Glomerular visceral epithelial cell (primary cell): ENCODE results near the gene HSD17B7.
"Not testable (repeated sequence)": the region's sequence is repeated elsewhere in the genome, so short reads cannot be mapped to it uniquely, and the experiment has no call there.

Experiments used
- DNase-seq: peaks from one replicate; pipeline ENCODE4 v3.0.0-alpha.2; 2016; ENCODE audit errors: extremely low spot score

The HSD17B7 gene

GRCh38 chr1:162807503-162807902 is 17.0 kb downstream of the HSD17B7 start:
- DNase-seq: not testable (repeated sequence)

DNA sequence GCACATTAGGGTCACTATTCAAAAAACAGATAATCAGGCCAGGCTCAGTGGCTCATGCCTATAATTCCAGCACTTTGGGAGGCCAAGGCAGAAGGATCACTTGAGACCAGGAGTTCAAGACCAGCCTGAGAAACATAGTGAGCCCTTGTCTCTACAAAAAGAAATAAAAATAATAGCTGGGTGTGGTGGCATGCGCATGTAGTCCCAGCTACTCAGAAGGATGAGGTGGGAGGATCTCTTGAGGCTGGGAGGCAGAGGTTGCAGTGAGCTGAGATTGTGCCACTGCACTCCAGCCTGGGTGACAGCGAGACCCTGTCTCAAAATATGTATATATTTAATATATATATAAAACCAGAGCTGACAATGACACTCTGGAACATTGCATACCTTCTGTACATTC is 21.9 kb downstream of the HSD17B7 start:
- not testable (repeated sequence) for DNase-seq

GRCh38 chr1:162818136-162818535 is 27.6 kb downstream of the HSD17B7 start:
- not testable (repeated sequence) for DNase-seq

DNA sequence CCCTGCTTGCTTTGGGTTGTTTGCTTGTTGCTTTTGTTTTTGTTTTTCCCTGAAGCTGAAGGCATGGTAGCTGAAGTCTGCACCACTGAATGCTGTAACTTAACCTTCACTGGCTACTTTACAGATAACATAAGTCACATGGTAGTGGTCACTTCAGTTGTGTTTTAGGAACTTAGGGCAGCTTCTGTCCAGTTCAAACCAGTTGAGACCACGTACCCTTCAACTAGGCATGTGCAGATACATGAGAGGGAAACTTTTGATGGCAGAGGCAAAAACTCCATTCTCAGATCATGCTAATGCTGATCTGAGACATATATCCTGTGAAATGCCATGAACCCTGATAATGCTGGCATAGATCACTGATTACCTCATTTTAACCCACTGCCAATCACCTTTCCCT is 28.2 kb downstream of the HSD17B7 start:
- DNase-seq: not testable (repeated sequence)

- peak; percentile 6 for DNase-seq
Measured at GRCh38 chr1:162822391-162823200, 32.1 kb downstream of the HSD17B7 start.

DNA sequence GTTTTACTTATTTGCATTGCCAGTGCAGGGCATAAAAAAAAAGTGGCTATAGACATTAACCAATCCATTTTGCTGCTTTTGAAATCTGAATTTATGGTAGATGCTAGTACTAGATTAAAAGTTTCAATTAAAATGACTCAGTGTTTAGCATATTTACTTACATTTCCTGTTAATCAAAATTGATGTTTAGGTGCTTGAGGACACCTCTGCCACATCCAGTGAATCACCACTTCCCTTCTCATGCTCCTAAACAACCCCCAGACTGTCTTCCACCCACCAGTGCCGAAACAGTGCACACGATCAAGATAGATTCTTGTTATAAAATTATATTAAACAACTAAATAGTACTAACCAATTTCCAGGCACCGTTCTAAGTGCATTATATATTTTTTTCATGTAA is 32.7 kb downstream of the HSD17B7 start:
- DNase-seq: no peak

- DNase-seq: no peak
Measured at GRCh38 chr1:162823771-162824525, 33.4 kb downstream of the HSD17B7 start.

DNA sequence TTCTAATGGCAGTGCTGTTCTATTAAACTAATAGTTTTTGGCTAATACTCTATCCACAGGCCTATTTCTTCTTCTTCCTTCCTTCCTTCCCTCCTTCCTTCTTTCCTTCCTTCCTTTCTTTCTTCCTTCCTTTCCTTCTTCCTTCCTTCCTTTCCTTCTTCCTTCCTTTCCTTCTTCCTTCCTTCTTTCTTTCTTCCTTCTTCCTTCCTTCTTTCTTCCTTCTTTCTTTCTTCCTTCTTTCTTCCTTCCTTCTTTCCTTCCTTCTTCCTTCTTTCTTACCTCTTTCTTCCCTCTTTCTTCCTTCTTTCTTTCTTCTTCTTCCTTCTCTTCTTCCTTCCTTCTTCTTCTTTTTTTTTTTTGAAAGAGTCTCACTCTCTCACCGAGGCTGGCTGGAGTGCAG is 38.8 kb downstream of the HSD17B7 start:
- no peak for DNase-seq

GRCh38 chr1:162832470-162832869 is 42.0 kb downstream of the HSD17B7 start:
- DNase-seq: no peak

DNA sequence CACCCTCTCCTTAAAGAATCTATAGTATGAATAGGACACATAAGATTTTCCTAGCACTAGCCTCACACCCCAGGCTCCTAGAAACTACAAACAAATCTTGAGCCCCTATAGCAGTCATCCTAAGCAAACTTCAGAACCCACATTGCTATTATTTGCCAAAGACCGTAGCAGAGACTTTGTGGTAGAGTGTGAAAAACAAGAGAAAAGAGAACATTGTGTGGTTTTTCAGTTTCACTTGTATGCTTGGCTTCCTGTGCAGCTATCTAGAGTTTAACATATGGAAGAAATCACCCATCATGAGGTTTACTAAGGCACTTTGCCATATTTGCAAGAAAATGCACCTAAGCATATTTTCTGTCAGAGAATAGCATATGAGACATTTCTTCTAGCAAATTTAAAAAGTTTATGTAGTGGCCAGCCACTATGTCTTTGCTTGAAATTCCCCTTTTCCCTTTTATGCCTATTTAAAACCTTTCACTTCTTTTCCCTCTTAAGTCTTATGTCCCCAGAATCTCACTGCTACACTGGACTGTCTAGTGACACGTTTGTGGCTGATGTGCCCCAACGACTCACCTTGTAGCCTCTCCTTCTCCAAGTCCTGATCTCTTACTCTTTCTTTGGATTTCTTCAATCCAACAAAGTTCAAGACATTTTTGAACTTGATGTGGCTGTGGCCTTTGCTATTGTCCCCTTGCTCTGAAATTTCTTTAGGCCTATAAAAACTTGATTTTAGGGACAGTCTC is 44.8 kb downstream of the HSD17B7 start:
- DNase-seq: no peak

DNA sequence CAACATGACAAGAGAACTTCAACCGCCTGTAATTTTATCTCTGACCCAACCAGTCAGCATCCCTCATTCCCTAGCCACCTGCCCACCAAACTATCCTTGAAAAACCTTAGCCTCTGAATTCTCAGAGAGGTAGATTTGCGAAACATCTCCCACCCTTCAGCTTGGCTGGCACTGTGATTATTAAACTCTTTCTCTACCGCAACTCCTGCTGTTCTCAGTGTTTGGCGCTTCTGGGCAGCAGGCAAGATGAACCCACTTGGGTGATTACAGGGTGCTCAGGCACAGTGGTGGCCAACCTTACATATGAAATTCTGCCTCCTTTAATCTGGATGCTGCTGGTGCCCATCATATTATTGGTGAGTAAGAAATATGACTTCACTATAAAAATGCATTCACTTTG is 48.4 kb downstream of the HSD17B7 start:
- no peak for DNase-seq

- no peak for DNase-seq
Measured at GRCh38 chr1:162840250-162840839, 49.8 kb downstream of the HSD17B7 start.

DNA sequence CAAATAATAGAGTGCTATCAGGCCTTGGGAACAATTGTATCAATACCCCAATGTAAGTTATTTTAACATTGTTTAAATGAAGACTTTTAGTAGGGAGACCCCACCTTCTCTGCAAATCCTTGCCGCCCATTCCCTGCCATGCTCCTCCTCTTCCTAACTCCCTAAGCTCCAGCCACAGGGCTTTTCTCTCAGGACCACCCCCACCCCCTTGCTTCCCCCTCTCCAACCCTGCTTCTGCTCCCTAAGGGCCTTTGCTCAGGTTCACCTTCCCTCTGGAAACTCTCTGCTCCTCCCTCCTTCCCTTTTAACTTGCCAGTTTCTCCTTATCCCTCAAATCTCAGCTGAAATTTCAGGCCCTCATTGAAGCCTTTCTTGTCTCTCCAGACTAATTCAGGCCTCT is 53.7 kb downstream of the HSD17B7 start:
- DNase-seq: no peak

DNA sequence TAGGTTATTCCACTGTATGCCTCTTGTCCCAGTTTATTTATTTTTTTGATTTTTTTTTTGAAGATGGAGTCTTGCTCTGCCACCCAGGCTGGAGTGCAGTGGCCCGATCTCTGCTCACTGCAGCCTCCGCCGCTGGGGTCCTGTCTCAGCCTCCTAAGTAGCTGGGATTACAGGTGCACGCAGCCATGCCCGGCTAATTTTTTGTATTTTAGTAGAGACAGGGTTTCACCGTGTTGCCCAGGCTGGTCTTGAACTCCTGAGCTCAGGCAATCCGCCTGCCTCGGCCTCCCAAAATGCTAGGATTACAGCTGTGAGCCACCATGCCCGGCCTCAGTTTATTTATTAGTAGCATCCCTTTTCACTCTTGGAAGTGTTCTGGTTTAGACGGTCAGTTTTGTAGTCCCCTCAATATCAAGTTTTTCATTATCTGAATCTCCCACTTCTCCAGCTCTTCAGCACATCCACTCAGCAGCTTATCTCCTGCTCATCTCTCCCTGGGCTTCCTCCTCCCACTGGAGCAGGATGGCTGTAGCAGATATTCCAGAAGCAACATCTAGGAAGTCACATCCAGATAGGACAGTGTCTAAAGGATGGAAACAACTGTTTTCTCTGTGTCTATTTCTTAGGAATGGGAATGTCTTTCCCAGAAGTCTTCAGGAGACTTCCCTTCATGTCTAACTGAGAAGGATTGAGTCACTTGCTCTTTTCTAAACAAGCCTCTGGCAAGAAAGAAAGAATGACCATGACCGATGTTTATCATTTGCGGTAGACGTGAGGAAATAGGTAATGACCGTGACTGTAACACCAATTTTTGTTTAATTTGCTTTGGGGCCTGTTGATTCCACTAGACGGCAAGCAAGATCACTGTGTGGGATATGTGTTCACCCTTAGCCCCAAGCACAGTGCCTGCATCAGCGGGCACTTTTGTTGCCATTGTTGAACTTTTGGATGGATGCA is 56.0 kb downstream of the HSD17B7 start:
- no peak for DNase-seq

DNA sequence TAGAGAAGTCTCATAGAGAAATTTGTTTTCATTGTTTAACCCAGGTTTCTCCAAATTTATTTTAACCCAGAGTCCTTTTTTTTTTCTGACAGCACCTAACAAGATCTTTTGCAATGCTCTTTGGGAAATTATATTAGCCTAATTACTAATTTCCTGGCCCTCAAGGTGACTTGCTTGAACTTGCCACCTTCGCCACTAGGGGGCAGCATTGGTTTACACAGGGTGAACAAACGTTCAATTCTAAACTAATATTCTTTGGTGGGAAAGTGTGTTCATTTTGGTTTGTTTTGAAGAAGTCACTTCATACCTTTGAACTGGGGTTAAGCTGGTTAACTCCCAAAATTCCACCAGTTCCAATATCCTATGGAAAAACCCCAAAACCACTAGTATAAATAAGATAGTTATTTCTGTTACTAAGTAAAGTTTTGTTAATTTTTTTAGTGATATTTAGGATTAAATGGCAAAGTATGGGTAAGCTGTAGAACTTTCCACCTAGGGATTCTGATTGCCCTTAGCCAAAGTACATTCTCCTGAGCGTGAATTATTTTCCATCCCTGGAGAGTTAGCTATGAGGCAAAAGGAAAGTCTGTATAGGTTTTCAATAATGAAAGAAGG is 57.4 kb downstream of the HSD17B7 start:
- peak; percentile 70 for DNase-seq

DNA sequence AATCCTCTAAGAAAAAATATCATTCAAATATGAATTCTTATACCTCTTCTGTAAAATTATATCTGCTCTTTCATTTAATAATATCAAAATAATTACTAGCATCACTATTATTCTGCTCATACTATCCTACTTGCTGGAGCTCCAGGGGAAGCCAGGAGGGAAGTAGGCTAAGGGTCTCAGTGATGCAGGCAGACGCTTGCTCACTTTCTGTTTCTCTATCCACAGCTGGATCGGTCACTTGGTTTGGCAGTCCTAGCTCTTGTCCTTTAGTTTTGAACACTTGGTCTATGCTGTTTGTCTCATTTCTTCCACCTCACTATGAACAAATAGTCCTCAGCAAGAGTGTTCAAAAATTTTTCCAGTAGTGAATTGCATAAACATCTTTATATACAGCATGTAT is 59.2 kb downstream of the HSD17B7 start:
- no peak for DNase-seq

DNA sequence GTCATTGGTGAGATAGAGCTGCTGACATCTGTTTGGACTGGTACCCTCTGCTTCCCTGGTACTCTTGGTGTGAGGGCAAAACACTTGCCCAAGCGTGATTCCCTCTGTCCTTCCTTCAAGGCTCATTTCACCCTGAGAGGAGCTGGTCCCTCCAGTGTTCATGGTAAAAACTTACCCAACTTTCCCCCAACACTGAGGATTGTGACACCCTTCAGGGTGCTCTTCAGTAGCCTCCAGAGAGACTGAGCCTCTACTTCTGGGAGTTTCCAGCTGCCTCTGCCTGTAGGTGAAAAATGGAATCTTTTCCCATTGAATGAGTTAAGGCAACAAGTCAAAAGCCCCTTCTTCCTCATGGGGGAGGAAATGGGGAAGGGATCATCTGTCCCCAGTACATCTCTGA is 60.8 kb downstream of the HSD17B7 start:
- DNase-seq: no peak

DNA sequence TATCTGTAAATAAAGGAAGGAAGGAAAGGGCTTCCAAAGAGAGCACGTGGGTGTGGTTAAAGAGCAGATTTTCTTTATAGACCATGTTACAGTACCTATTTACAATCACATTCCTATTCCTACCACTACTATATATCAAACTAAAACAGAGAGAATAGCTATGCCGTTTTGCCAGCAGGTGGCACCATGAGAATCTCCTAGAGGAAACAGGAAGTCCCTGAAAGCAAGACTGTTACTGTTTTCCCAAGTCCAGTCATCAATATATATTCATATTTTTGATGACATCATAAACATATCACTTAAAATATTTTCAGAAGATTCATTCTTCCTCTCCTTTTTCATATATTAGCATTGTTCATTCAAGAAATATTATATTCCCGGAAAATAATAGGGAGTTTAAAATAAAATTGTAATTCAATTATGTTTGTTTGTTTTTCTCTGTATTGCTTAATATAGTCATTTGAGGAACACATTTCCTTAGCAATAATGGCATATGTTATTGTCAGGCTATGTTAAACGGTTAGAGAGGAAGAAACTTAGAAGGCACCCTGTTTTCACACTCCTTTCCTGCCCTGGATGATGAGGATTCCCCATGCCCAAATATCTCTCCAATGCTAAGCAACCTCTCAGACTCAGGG is 63.9 kb downstream of the HSD17B7 start:
- DNase-seq: peak; percentile 73

DNA sequence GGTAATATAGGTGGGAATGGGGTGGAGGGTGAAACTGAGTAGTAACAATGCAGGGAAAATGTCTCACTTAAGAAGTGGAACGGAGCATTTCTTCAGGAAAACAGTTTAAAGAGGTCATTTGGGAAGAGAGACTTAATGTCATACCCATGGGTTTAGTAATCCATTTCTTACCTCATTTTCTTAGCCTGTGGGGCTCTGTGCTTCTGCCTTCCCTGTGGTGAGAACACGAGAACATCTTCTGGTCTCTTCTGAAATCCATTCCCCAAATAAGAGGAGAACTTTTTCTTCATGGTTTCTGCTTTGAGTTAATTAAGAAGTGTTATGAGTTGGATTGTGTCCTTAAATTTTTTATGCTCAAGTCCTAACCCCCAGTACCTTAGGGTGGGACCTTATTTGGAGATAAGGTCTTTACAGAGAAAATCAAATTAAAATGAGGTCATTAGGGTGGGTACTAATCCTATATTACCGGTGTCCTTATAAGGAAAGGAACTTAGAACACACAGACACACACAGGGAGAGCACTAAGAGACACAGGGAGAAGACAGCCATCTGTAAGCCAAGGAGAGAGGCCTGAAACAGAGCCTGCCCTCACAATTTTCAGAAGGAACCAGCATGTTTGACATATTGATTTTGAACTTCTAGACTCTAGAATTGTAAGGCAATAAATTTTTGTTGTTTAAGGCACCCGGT is 65.1 kb downstream of the HSD17B7 start:
- peak; percentile 42 for DNase-seq
